NCI-H187 treated with DMSO at 0.1 percent for 48 hours (cell line): ENCODE measurements around the gene MOSMO.
"Not testable (repeated sequence)": the region's sequence is repeated elsewhere in the genome, so short reads cannot be mapped to it uniquely, and the experiment has no call there.

ENCODE experiments used
- DNase-seq: peaks from one replicate; lab custom pipeline; 2025; lab: John Stamatoyannopoulos, UW

The MOSMO gene

GRCh38 chr16:22003195-22003594 lies 4.7 kb upstream of the MOSMO start:
- no peak for DNase-seq

- no peak for DNase-seq
These were observed 3.6 kb upstream of the MOSMO start for GRCh38 chr16:22004341-22004740.

GRCh38 chr16:22005746-22006145 lies 2.2 kb upstream of the MOSMO start:
- no peak for DNase-seq

GRCh38 chr16:22006636-22007035 lies 1.3 kb upstream of the MOSMO start:
- no peak for DNase-seq

- no peak for DNase-seq
These were observed 777 bp upstream of the MOSMO start for GRCh38 chr16:22007159-22007508.

- no peak for DNase-seq
These were observed 526 bp downstream of the MOSMO start for GRCh38 chr16:22008215-22009059.

- DNase-seq = no peak
These were observed 3.0 kb downstream of the MOSMO start for GRCh38 chr16:22010902-22011301.

GRCh38 chr16:22012241-22012640 lies 4.3 kb downstream of the MOSMO start:
- no peak for DNase-seq

- no peak for DNase-seq
These were observed 5.6 kb downstream of the MOSMO start for GRCh38 chr16:22013486-22013885.

- no peak for DNase-seq
These were observed 6.5 kb downstream of the MOSMO start for GRCh38 chr16:22014271-22014873.

GRCh38 chr16:22016927-22017326 lies 9.0 kb downstream of the MOSMO start:
- DNase-seq = no peak

- DNase-seq = no peak
These were observed 10.6 kb downstream of the MOSMO start for GRCh38 chr16:22018559-22018958.

GRCh38 chr16:22022151-22022550 lies 14.2 kb downstream of the MOSMO start:
- DNase-seq = no peak

- no peak for DNase-seq
These were observed 15.6 kb downstream of the MOSMO start for GRCh38 chr16:22023505-22023904.

- not testable (repeated sequence) for DNase-seq
These were observed 16.9 kb downstream of the MOSMO start for GRCh38 chr16:22024785-22025184.

- DNase-seq = no peak
These were observed 19.7 kb downstream of the MOSMO start for GRCh38 chr16:22027633-22028032.

GRCh38 chr16:22029632-22030031 lies 21.7 kb downstream of the MOSMO start:
- DNase-seq = no peak

- no peak for DNase-seq
These were observed 22.3 kb downstream of the MOSMO start for GRCh38 chr16:22030087-22030812.

GRCh38 chr16:22031483-22032083 lies 23.7 kb downstream of the MOSMO start:
- no peak for DNase-seq

- no peak for DNase-seq
These were observed 26.6 kb downstream of the MOSMO start for GRCh38 chr16:22034503-22034902.

GRCh38 chr16:22035153-22035552 lies 27.2 kb downstream of the MOSMO start:
- DNase-seq = no peak

GRCh38 chr16:22043882-22044281 lies 36.0 kb downstream of the MOSMO start:
- DNase-seq = not testable (repeated sequence)

- not testable (repeated sequence) for DNase-seq
These were observed 38.0 kb downstream of the MOSMO start for GRCh38 chr16:22045888-22046287.
